Hepatocyte (in vitro differentiated cells): Measurements from ENCODE around the gene ITPK1. TPM values are rescaled to one million over a fixed set of nuclear protein-coding genes. Genes with fewer than 3 reads are reported as not detected.

Experiments
- DNase-seq: peaks from one replicate; pipeline ENCODE4 v3.0.0-alpha.2; 2016; ENCODE audit warnings: low spot score
- H2AFZ ChIP-seq: fragments of 200-600 bp; sonication (generic); 2 replicates; pipeline ENCODE4 v1.6.0; 2016; ENCODE audit warnings: antibody characterized with exemption, mild to moderate bottlenecking
- H3K27ac ChIP-seq: fragments of 200-600 bp; sonication (generic); 2 replicates; pipeline ENCODE4 v1.5.1; 2016; ENCODE audit warnings: mild to moderate bottlenecking
- H3K27me3 ChIP-seq: fragments of 200-600 bp; sonication (generic); 2 replicates; pipeline ENCODE4 v1.6.1; 2016
- H3K36me3 ChIP-seq: fragments of 200-600 bp; sonication (generic); replicated peaks from 2 replicates; pipeline ENCODE4 v1.5.1; 2016; ENCODE audit warnings: low read depth; ENCODE audit not compliant: insufficient read depth
- H3K4me1 ChIP-seq: fragments of 200-600 bp; sonication (generic); 2 replicates; pipeline ENCODE4 v1.5.1; 2016; ENCODE audit warnings: mild to moderate bottlenecking, moderate library complexity; ENCODE audit not compliant: insufficient read depth
- H3K4me2 ChIP-seq: fragments of 200-600 bp; sonication (generic); 2 replicates; pipeline ENCODE4 v1.6.0; 2016
- H3K4me3 ChIP-seq: fragments of 200-600 bp; sonication (generic); 2 replicates; pipeline ENCODE4 v1.5.1; 2016; ENCODE audit warnings: mild to moderate bottlenecking
- H3K79me2 ChIP-seq: fragments of 200-600 bp; sonication (generic); 2 replicates; pipeline ENCODE4 v1.6.0; 2017; ENCODE audit warnings: mild to moderate bottlenecking
- H3K9me2 ChIP-seq: fragments of 200-600 bp; sonication (generic); replicated peaks from 2 replicates; pipeline ENCODE4 v1.6.0; 2017; ENCODE audit warnings: mild to moderate bottlenecking; ENCODE audit not compliant: insufficient read depth
- H3K9me3 ChIP-seq: fragments of 200-600 bp; sonication (generic); 2 replicates; pipeline ENCODE4 v1.5.1; 2016; ENCODE audit warnings: low read depth, mild to moderate bottlenecking
- H4K20me1 ChIP-seq: fragments of 200-600 bp; sonication (generic); 2 replicates; pipeline ENCODE4 v1.6.0; 2016; ENCODE audit warnings: mild to moderate bottlenecking; ENCODE audit not compliant: insufficient read depth, poor library complexity, severe bottlenecking
- CTCF ChIP-seq: fragments of 200-600 bp; sonication (generic); IDR thresholded peaks from 2 replicates; pipeline ENCODE4 v1.5.1; 2016; ENCODE audit warnings: antibody characterized with exemption, mild to moderate bottlenecking; ENCODE audit not compliant: poor library complexity
- EZH2 ChIP-seq: fragments of 200-600 bp; sonication (generic); IDR thresholded peaks from 2 replicates; pipeline ENCODE4 v1.6.1; 2016; ENCODE audit warnings: antibody characterized with exemption, mild to moderate bottlenecking, borderline replicate concordance
- EZH2phosphoT487 ChIP-seq: fragments of 200-600 bp; sonication (generic); IDR thresholded peaks from one replicate; pipeline ENCODE4 v1.6.1; 2018; ENCODE audit warnings: antibody characterized with exemption, mild to moderate bottlenecking, low read depth, moderate library complexity; ENCODE audit not compliant: unreplicated experiment, severe bottlenecking
- WGBS: methylation state at CpG from one replicate; pipeline ENCODE4 v1.1.6; 2016; ENCODE audit warnings: low lambda C conversion rate; ENCODE audit errors: missing lambda C conversion rate; 5-methylcytosine and 5-hydroxymethylcytosine counted together
- polyA plus RNA-seq: library from polyadenylated mRNA; unstranded; fragments of >200 nt; fragmentation: Nextera tagmentation; extraction: Ambion mirVana; gene quantifications from 2 replicates; pipeline ENCODE4 v1.2.1, GENCODE V29; 2016
- total RNA-seq: library from RNA; depleted of rRNA; stranded (reverse); fragments of >200 nt; gene quantifications from 2 replicates; pipeline ENCODE4 v1.2.3, GENCODE V29; 2014

Gene ITPK1
- total and polyA plus RNA-seq, 2 experiments from 2014 or later = 49.8 to 66.7 TPM

GRCh38 chr14:93002049-93002448, 113.7 kb downstream of the ITPK1 start:
- 98% methylated on average over 6 of the region's 6 CpGs for WGBS
- TF ChIP-seq CTCF = no peak
- TF ChIP-seq EZH2phosphoT487 = no peak
- TF ChIP-seq EZH2 = no peak
- Histone ChIP-seq H3K4me3 (no peak overlapping the region), H3K27me3 (no peaks in the 10 kb centered on the region), H3K4me2 (no peak overlapping the region), H4K20me1 (peaks cover 6% of the 10 kb centered on the region), H3K79me2 (peaks cover 16% of the 10 kb centered on the region), H3K27ac (no peak overlapping the region), H3K9me2 (no peaks in the 10 kb centered on the region), H3K36me3 (no peaks in the 10 kb centered on the region), H3K9me3 (no peaks in the 10 kb centered on the region), H3K4me1 (no peaks in the 10 kb centered on the region), H2AFZ (no peak overlapping the region)
- no peak for DNase-seq

GRCh38 chr14:92998946-92999345, 116.8 kb downstream of the ITPK1 start:
- no peak for DNase-seq
- H3K36me3 ChIP-seq = no peaks in the 10 kb centered on the region
- H3K27me3 ChIP-seq = no peaks in the 10 kb centered on the region
- no peak overlapping the region for H3K27ac ChIP-seq
- no peak overlapping the region for H3K4me3 ChIP-seq
- H2AFZ ChIP-seq = no peak overlapping the region
- H3K79me2 ChIP-seq = peaks cover 16% of the 10 kb centered on the region
- no peaks in the 10 kb centered on the region for H3K9me2 ChIP-seq
- WGBS = 92% methylated on average over 10 of the region's 10 CpGs
- H4K20me1 ChIP-seq = no peaks in the 10 kb centered on the region
- H3K4me2 ChIP-seq = no peak overlapping the region
- H3K9me3 ChIP-seq = no peaks in the 10 kb centered on the region
- H3K4me1 ChIP-seq = no peaks in the 10 kb centered on the region
- TF ChIP-seq EZH2 = no peak
- TF ChIP-seq EZH2phosphoT487 = no peak
- no peak for TF ChIP-seq CTCF

GRCh38 chr14:92997343-92998061, 118.2 kb downstream of the ITPK1 start:
- H3K27ac ChIP-seq = peak overlapping the region; percentile 37

More at GRCh38 chr14:92997343-92998061, 118.2 kb downstream of the ITPK1 start:
- 77% methylated on average over 14 of the region's 14 CpGs for WGBS
- H3K79me2 ChIP-seq = peaks cover 15% of the 10 kb centered on the region
- H3K36me3 ChIP-seq = no peaks in the 10 kb centered on the region
- H4K20me1 ChIP-seq = no peaks in the 10 kb centered on the region
- no peaks in the 10 kb centered on the region for H3K4me1 ChIP-seq
- H3K4me3 ChIP-seq = no peak overlapping the region
- H3K4me2 ChIP-seq = no peak overlapping the region
- no peak overlapping the region for H2AFZ ChIP-seq
- H3K9me2 ChIP-seq = no peaks in the 10 kb centered on the region
- DNase-seq = no peak
- TF ChIP-seq EZH2 (no peak), EZH2phosphoT487 (no peak), CTCF (no peak)
- no peaks in the 10 kb centered on the region for H3K9me3 ChIP-seq
- H3K27me3 ChIP-seq = no peaks in the 10 kb centered on the region
